ENCODE data around the gene SORBS2. TPM values are rescaled to one million over a fixed set of nuclear protein-coding genes. Genes with fewer than 3 reads are reported as not detected.

Gene SORBS2
- total RNA-seq, 1 experiment from 2014 or later = 9.7 TPM

GRCh38 chr4:185576314-185576961 is 235.6 kb downstream of the SORBS2 start:
- no peak for TF ChIP-seq CTCF (conservative IDR thresholded peaks at IDR 0.05)
- Histone ChIP-seq H3K18ac (ENCODE audit: insufficient read length, low read depth, low read length) (no peak overlapping the region), H4K8ac (replicated peaks; ENCODE audit: insufficient read length, low read depth, low read length) (no peak overlapping the region), H2BK5ac (ENCODE audit: insufficient read length, low read length) (no peak overlapping the region), H3K9me3 (ENCODE audit: control insufficient read depth, low read depth, low read length) (no peaks in the 10 kb centered on the region), H3K27ac (ENCODE audit: insufficient read length, low read depth, low read length) (no peak overlapping the region), H3T11ph (ENCODE audit: low read length) (no peak overlapping the region), H4K5ac (ENCODE audit: insufficient read length, low read depth, low read length) (no peak overlapping the region), H3K4me2 (ENCODE audit: insufficient read depth, insufficient read length, low read length) (no peak overlapping the region), H2BK15ac (ENCODE audit: low read depth, low read length) (no peak overlapping the region), H3K79me2 (ENCODE audit: insufficient read depth, low read length) (no peaks in the 10 kb centered on the region), H2BK20ac (ENCODE audit: low read depth, low read length, poor library complexity, severe bottlenecking) (no peak overlapping the region), H3K27me3 (ENCODE audit: insufficient read depth, low read length) (no peaks in the 10 kb centered on the region), H2AFZ (ENCODE audit: low read length) (no peak overlapping the region), H4K20me1 (ENCODE audit: control insufficient read depth, insufficient read depth, insufficient read length) (no peaks in the 10 kb centered on the region), H3K4me1 (ENCODE audit: insufficient read depth, low read length) (peaks cover 3% of the 10 kb centered on the region; the same call in 1 of the 2 replicates), H3K79me1 (ENCODE audit: insufficient read depth, low read depth, low read length, poor library complexity, severe bottlenecking) (no peaks in the 10 kb centered on the region), H4K91ac (ENCODE audit: insufficient read length, low read depth, low read length) (no peak overlapping the region), H2BK12ac (ENCODE audit: insufficient read length, low read depth, low read length) (no peak overlapping the region), H3K23me2 (ENCODE audit: insufficient read length, low read depth, low read length, poor library complexity, severe bottlenecking) (no peaks in the 10 kb centered on the region), H3K4ac (ENCODE audit: low read depth, low read length) (no peak overlapping the region), H2BK120ac (ENCODE audit: low read depth, low read length, poor library complexity, severe bottlenecking) (no peak overlapping the region), H3K14ac (ENCODE audit: insufficient read depth, low read length) (no peak overlapping the region), H3K23ac (ENCODE audit: insufficient read length, low read depth, low read length) (no peak overlapping the region), H2AK5ac (ENCODE audit: insufficient read length, low read length) (no peak overlapping the region), H3K9ac (ENCODE audit: extremely low read depth, insufficient read length, low read length) (no peak overlapping the region), H3K56ac (ENCODE audit: insufficient read length, low read depth, low read length) (no peak overlapping the region)
- Mint-ChIP-seq H3K9me3 (peaks cover 2 to 7% of the 10 kb centered on the region in 2 experiments; a peak in 3 of 5 replicates), H3K27ac (no peak overlapping the region), H3K27me3 (ENCODE audit: low read depth) (no peaks in the 10 kb centered on the region), H3K36me3 (ENCODE audit: insufficient read depth in 1 of 3, low read depth in 3 of 3) (peaks cover 0 to 11% (median 0%) of the 10 kb centered on the region in 3 experiments; a peak in 4 of 7 replicates), H3K4me3 (no peak overlapping the region), H3K4me1 (peaks cover 8 to 13% of the 10 kb centered on the region in 2 experiments)
- DNase-seq = no peak
- no CpG with 5 or more reads among the region's 9 CpGs for whole genome bisulfite sequencing (ENCODE audit: extremely low coverage, insufficient read length, low lambda C conversion rate)
